Measurements from ENCODE around the gene DDX10.

DDX10 gene

DNA sequence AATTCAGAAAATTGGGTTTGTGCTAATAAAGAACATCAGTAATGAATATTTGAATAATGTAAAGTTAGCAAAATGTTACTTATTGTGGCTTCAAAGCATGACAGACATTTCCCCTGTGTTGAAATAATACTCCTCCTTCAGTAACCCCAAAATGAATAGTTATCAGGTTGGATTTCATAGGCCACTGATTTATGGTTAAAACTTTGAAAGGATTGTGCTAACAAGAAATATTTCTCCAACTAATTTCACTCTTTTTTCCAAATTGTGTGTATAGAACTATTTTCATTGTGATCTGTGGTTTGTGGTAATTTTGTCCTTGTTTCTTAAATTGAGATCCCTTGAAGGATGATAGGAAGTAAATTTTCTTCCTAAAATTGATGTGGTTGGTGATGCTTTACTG is 7.9 kb downstream of the DDX10 start:
- no peak for TF ChIP-seq REST (IDR thresholded peaks at IDR 0.05; ENCODE audit: insufficient replicate concordance, low read depth)
- TF ChIP-seq GABPA (IDR thresholded peaks at IDR 0.05; ENCODE audit: low read depth), result no peak
- TF ChIP-seq SPI1 (IDR thresholded peaks at IDR 0.05; ENCODE audit: borderline replicate concordance, low read depth), result no peak
- no peak for TF ChIP-seq POLR2AphosphoS5 (IDR thresholded peaks at IDR 0.05; ENCODE audit: low read depth)
- TF ChIP-seq CTCF (IDR thresholded peaks at IDR 0.05; ENCODE audit: insufficient read depth, low read length), result no peak
- DNase-seq (ENCODE audit: low read depth in 1 of 2, low spot score in 1 of 2), result no peak

DNA sequence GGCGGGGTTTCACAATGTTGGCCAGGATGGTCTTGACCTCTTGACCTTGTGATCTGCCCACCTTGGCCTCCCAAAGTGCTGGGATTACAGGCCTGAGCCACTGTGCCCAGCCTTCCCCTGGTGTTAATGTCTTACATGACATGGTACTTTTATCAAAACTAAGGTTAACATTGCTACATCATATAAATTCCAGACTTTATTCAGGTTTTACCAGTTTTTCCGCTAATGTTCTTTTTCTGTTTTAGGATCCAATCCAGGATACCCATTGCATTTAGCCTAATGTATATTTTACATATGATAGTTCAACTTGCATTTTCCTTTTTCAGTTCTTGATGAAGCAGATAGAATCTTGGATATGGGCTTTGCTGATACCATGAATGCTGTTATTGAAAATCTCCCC is 14.2 kb downstream of the DDX10 start:
- Histone ChIP-seq H3K27ac (replicated peaks) (no peak overlapping the region), H3K27me3 (ENCODE audit: insufficient read depth, poor library complexity, severe bottlenecking) (no peaks in the 10 kb centered on the region), H3K4me3 (replicated peaks; ENCODE audit: insufficient read depth, low read length) (no peak overlapping the region)
- TF ChIP-seq REST (IDR thresholded peaks at IDR 0.05; ENCODE audit: insufficient replicate concordance, low read depth) (no peak), SPI1 (IDR thresholded peaks at IDR 0.05; ENCODE audit: borderline replicate concordance, low read depth) (no peak), POLR2AphosphoS5 (IDR thresholded peaks at IDR 0.05; ENCODE audit: low read depth) (no peak), CTCF (IDR thresholded peaks at IDR 0.05; ENCODE audit: insufficient read depth, low read length) (no peak), GABPA (IDR thresholded peaks at IDR 0.05; ENCODE audit: low read depth) (no peak)
- DNase-seq (ENCODE audit: low read depth in 1 of 2, low spot score in 1 of 2), result no peak

More for the DNA sequence above, 7.9 kb downstream of the DDX10 start:
- Histone ChIP-seq H3K27ac (replicated peaks) (no peak overlapping the region), H3K4me3 (replicated peaks; ENCODE audit: insufficient read depth, low read length) (no peak overlapping the region), H3K27me3 (ENCODE audit: insufficient read depth, poor library complexity, severe bottlenecking) (no peaks in the 10 kb centered on the region)

GRCh38 chr11:108680271-108680670 is 15.4 kb downstream of the DDX10 start:
- no peaks in the 10 kb centered on the region for H3K27me3 ChIP-seq (ENCODE audit: insufficient read depth, poor library complexity, severe bottlenecking)
- no peak overlapping the region for H3K4me3 ChIP-seq (replicated peaks; ENCODE audit: insufficient read depth, low read length)
- no peak for TF ChIP-seq GABPA (IDR thresholded peaks at IDR 0.05; ENCODE audit: low read depth)
- TF ChIP-seq REST (IDR thresholded peaks at IDR 0.05; ENCODE audit: insufficient replicate concordance, low read depth), result no peak
- no peak for TF ChIP-seq POLR2AphosphoS5 (IDR thresholded peaks at IDR 0.05; ENCODE audit: low read depth)
- no peak for TF ChIP-seq CTCF (IDR thresholded peaks at IDR 0.05; ENCODE audit: insufficient read depth, low read length)
- no peak for TF ChIP-seq SPI1 (IDR thresholded peaks at IDR 0.05; ENCODE audit: borderline replicate concordance, low read depth)
- H3K27ac ChIP-seq (replicated peaks), result no peak overlapping the region
- no peak for DNase-seq (ENCODE audit: low read depth in 1 of 2, low spot score in 1 of 2)

Data from HL-60 (cell line).